ENCODE measurements around the gene AGPAT3.

The AGPAT3 gene

GRCh38 chr21:43909741-43910400 lies 44.8 kb downstream of the AGPAT3 start:
- no peak for DNase-seq

GRCh38 chr21:43910460-43910859 lies 45.4 kb downstream of the AGPAT3 start:
- DNase-seq: no peak

GRCh38 chr21:43911015-43911934 lies 46.3 kb downstream of the AGPAT3 start:
- no peak for DNase-seq

GRCh38 chr21:43911935-43912487 lies 47.0 kb downstream of the AGPAT3 start:
- no peak for DNase-seq

- DNase-seq: no peak
Measured at GRCh38 chr21:43912500-43912899, 47.5 kb downstream of the AGPAT3 start.

GRCh38 chr21:43912910-43913309 lies 47.9 kb downstream of the AGPAT3 start:
- DNase-seq: no peak

GRCh38 chr21:43913928-43914327 lies 48.9 kb downstream of the AGPAT3 start:
- no peak for DNase-seq

- no peak for DNase-seq
Measured at GRCh38 chr21:43916076-43916475, 51.1 kb downstream of the AGPAT3 start.

- DNase-seq: peak; percentile 69
Measured at GRCh38 chr21:43916691-43917514, 51.9 kb downstream of the AGPAT3 start.

- peak; percentile 54 for DNase-seq
Measured at GRCh38 chr21:43917515-43918384, 52.7 kb downstream of the AGPAT3 start.

- DNase-seq: no peak
Measured at GRCh38 chr21:43918385-43918947, 53.4 kb downstream of the AGPAT3 start.

GRCh38 chr21:43919283-43919682 lies 54.3 kb downstream of the AGPAT3 start:
- DNase-seq: no peak

GRCh38 chr21:43919871-43920801 lies 55.1 kb downstream of the AGPAT3 start:
- no peak for DNase-seq

GRCh38 chr21:43921571-43921978 lies 56.6 kb downstream of the AGPAT3 start:
- DNase-seq: peak; percentile 49

- DNase-seq: peak; percentile 42
Measured at GRCh38 chr21:43921979-43922945, 57.2 kb downstream of the AGPAT3 start.

GRCh38 chr21:43922949-43923348 lies 57.9 kb downstream of the AGPAT3 start:
- DNase-seq: no peak

GRCh38 chr21:43923391-43923790 lies 58.4 kb downstream of the AGPAT3 start:
- no peak for DNase-seq

GRCh38 chr21:43924421-43925095 lies 59.5 kb downstream of the AGPAT3 start:
- no peak for DNase-seq

- DNase-seq: no peak
Measured at GRCh38 chr21:43925096-43925481, 60.1 kb downstream of the AGPAT3 start.

All from CD4-positive, alpha-beta T cell treated with Interleukin-21 for 1 hour (primary cell).